ENCODE data around the gene DAPK2.

GRCh38 chr15:64026591-64026990 lies 19.7 kb downstream of the DAPK2 start:
- no peak for TF ChIP-seq ZFX (IDR thresholded peaks at IDR 0.05; ENCODE audit: borderline replicate concordance)
- TF ChIP-seq, protein P1, sequence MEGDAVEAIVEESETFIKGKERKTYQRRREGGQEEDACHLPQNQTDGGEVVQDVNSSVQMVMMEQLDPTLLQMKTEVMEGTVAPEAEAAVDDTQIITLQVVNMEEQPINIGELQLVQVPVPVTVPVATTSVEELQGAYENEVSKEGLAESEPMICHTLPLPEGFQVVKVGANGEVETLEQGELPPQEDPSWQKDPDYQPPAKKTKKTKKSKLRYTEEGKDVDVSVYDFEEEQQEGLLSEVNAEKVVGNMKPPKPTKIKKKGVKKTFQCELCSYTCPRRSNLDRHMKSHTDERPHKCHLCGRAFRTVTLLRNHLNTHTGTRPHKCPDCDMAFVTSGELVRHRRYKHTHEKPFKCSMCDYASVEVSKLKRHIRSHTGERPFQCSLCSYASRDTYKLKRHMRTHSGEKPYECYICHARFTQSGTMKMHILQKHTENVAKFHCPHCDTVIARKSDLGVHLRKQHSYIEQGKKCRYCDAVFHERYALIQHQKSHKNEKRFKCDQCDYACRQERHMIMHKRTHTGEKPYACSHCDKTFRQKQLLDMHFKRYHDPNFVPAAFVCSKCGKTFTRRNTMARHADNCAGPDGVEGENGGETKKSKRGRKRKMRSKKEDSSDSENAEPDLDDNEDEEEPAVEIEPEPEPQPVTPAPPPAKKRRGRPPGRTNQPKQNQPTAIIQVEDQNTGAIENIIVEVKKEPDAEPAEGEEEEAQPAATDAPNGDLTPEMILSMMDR (IDR thresholded peaks at IDR 0.05) = no peak

All from 22Rv1 (cell line).